HEK293T (cell line): ENCODE data around the gene BRPF3.

Source experiments
- BHLHE40 ChIP-seq: fragments of 450-650 bp; IDR thresholded peaks from 2 replicates; pipeline ENCODE4 v1.6.1; 2016; ENCODE audit warnings: mild to moderate bottlenecking, moderate library complexity, borderline replicate concordance
- CTBP1 ChIP-seq: fragments of 450-650 bp; IDR thresholded peaks from 2 replicates; pipeline ENCODE4 v1.6.1; 2016; ENCODE audit warnings: borderline replicate concordance
- FOXA1 ChIP-seq: fragments of 450-650 bp; IDR thresholded peaks from 2 replicates; pipeline ENCODE4 v1.6.1; 2016; ENCODE audit warnings: mild to moderate bottlenecking
- FOXK2 ChIP-seq: fragments of 450-650 bp; IDR thresholded peaks from 2 replicates; pipeline ENCODE4 v1.6.1; 2016; ENCODE audit warnings: mild to moderate bottlenecking
- FOXM1 ChIP-seq: fragments of 450-650 bp; IDR thresholded peaks from 2 replicates; pipeline ENCODE4 v1.6.1; 2017; ENCODE audit warnings: mild to moderate bottlenecking, borderline replicate concordance
- HDGF ChIP-seq: fragments of 450-650 bp; IDR thresholded peaks from 2 replicates; pipeline ENCODE4 v1.6.1; 2017; ENCODE audit warnings: antibody characterized with exemption, borderline replicate concordance
- LEF1 ChIP-seq: fragments of 450-650 bp; IDR thresholded peaks from 2 replicates; pipeline ENCODE4 v1.6.1; 2017; ENCODE audit warnings: mild to moderate bottlenecking, borderline replicate concordance
- PKNOX1 ChIP-seq: fragments of 450-650 bp; IDR thresholded peaks from 2 replicates; pipeline ENCODE4 v1.6.1; 2016
- SP1 ChIP-seq: fragments of 450-650 bp; IDR thresholded peaks from 2 replicates; pipeline ENCODE4 v1.6.1; 2017
- SUZ12 ChIP-seq: fragments of 450-650 bp; IDR thresholded peaks from 2 replicates; pipeline ENCODE4 v1.6.1; 2016; ENCODE audit warnings: mild to moderate bottlenecking
- TARDBP ChIP-seq: fragments of 450-650 bp; IDR thresholded peaks from 2 replicates; pipeline ENCODE4 v1.6.1; 2016
- ZNF384 ChIP-seq: fragments of 450-650 bp; IDR thresholded peaks from 2 replicates; pipeline ENCODE4 v1.6.1; 2016

- TF ChIP-seq LEF1 (no peak), FOXA1 (no peak), SUZ12 (no peak), SP1 (no peak), FOXM1 (no peak), FOXK2 (no peak), PKNOX1 (no peak), HDGF (no peak), BHLHE40 (no peak), ZNF384 (no peak), CTBP1 (no peak), TARDBP (no peak)
Observed at GRCh38 chr6:36184311-36184710, 12.2 kb upstream of the BRPF3 start.
